MCF 10A (cell line): ENCODE data around the gene DGKE. TPM values are rescaled to one million over a fixed set of nuclear protein-coding genes. Genes with fewer than 3 reads are reported as not detected.

Source experiments
- BruUV-seq: library from RNA; stranded (reverse); fragments of 400-500 nt; replicated peaks from 2 replicates; lab custom pipeline; 2021; lab: Mats Ljungman, UMichigan
- CTCF ChIA-PET: fragments of 300-600 bp; sonication (Branson Sonifier 250); formaldehyde crosslinking; extraction: SDS; loops from one replicate; lab custom pipeline; 2021; ENCODE audit warnings: antibody characterized with exemption, inconsistent platforms; lab: Yijun Ruan, JAX
- POLR2A ChIA-PET: fragments of 300-600, 350-650 bp; sonication (Branson Sonifier 250); formaldehyde crosslinking; extraction: SDS; loops from one replicate; lab custom pipeline; 2020; ENCODE audit warnings: antibody characterized with exemption, inconsistent platforms; lab: Yijun Ruan, JAX
- DNase-seq: peaks from one replicate; pipeline ENCODE4 v3.0.0-alpha.2; 2018; ENCODE audit not compliant: unreplicated experiment
- H3K27ac Mint-ChIP-seq: one replicate; pipeline ENCODE4 v1.8.0; 2022; ENCODE audit warnings: mild to moderate bottlenecking, low read depth, mixed read lengths; ENCODE audit not compliant: unreplicated experiment
- H3K27me3 Mint-ChIP-seq: one replicate; pipeline ENCODE4 v1.8.0; 2022; ENCODE audit warnings: mixed read lengths; ENCODE audit not compliant: insufficient read depth, unreplicated experiment
- H3K36me3 Mint-ChIP-seq: one replicate; pipeline ENCODE4 v1.8.0; 2022; ENCODE audit warnings: mild to moderate bottlenecking, moderate library complexity, mixed read lengths; ENCODE audit not compliant: insufficient read depth, unreplicated experiment
- H3K4me1 Mint-ChIP-seq: one replicate; pipeline ENCODE4 v1.8.0; 2022; ENCODE audit warnings: mixed read lengths; ENCODE audit not compliant: insufficient read depth, unreplicated experiment
- H3K4me3 Mint-ChIP-seq: one replicate; pipeline ENCODE4 v1.8.0; 2022; ENCODE audit warnings: mild to moderate bottlenecking, moderate library complexity, mixed read lengths; ENCODE audit not compliant: unreplicated experiment
- H3K9me3 Mint-ChIP-seq: one replicate; pipeline ENCODE4 v1.8.0; 2022; ENCODE audit warnings: mixed read lengths; ENCODE audit not compliant: unreplicated experiment
- intact Hi-C: fragments of 100-400 bp; cut with micrococcal nuclease; formaldehyde crosslinking; loops from 2 replicates; pipeline ENCODE4 v1.14.1; 2022
- total RNA-seq: library from RNA; stranded (reverse); gene quantifications from 2 replicates; pipeline ENCODE4 v1.2.3, GENCODE V29; 2022
- TF ChIP-seq, protein P1 (sequence below): fragments of 200-600 bp; IDR thresholded peaks from one replicate; pipeline ENCODE4 v1.8.0; 2022; ENCODE audit warnings: antibody characterized with exemption, mild to moderate bottlenecking; ENCODE audit not compliant: unreplicated experiment

Gene DGKE
- total RNA-seq, 1 experiment from 2014 or later = 16.5 TPM

GRCh38 chr17:56879280-56879679, 45.3 kb downstream of the DGKE start:
- H3K27ac Mint-ChIP-seq = no peak overlapping the region
- H3K9me3 Mint-ChIP-seq = no peaks in the 10 kb centered on the region
- BruUV-seq = no TSS peak
- H3K36me3 Mint-ChIP-seq = no peaks in the 10 kb centered on the region
- no peaks in the 10 kb centered on the region for H3K27me3 Mint-ChIP-seq
- intact Hi-C loops = no loop called here
- TF ChIP-seq, protein P1, sequence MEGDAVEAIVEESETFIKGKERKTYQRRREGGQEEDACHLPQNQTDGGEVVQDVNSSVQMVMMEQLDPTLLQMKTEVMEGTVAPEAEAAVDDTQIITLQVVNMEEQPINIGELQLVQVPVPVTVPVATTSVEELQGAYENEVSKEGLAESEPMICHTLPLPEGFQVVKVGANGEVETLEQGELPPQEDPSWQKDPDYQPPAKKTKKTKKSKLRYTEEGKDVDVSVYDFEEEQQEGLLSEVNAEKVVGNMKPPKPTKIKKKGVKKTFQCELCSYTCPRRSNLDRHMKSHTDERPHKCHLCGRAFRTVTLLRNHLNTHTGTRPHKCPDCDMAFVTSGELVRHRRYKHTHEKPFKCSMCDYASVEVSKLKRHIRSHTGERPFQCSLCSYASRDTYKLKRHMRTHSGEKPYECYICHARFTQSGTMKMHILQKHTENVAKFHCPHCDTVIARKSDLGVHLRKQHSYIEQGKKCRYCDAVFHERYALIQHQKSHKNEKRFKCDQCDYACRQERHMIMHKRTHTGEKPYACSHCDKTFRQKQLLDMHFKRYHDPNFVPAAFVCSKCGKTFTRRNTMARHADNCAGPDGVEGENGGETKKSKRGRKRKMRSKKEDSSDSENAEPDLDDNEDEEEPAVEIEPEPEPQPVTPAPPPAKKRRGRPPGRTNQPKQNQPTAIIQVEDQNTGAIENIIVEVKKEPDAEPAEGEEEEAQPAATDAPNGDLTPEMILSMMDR = no peak
- no peak overlapping the region for H3K4me3 Mint-ChIP-seq
- no peak for DNase-seq
- CTCF ChIA-PET = no interaction called here
- POLR2A ChIA-PET = interaction anchor here (0.6 kb wide), 1 partner anchor 21 kb away, joined by 3 read pairs; no protein-coding TSS in a partner anchor
- no peaks in the 10 kb centered on the region for H3K4me1 Mint-ChIP-seq

DNA sequence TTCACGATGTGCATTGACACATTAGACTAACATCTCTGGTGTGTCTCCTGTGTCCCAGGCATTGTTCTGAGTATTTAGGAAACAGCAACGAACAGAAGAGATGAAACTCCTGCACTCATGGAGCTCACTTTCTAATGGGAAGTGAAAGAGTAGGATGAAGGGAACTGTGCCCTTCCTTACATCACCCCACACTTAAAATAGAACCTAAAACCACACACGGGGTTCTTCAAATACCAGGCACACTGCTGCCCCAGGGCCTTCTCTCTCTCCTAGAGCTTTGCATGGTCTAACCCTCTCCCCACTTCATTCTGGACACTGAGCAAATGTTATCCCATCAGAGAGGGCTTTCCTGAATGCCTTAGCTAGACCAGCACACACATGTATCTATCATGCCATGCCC, 46.2 kb downstream of the DGKE start:
- Mint-ChIP-seq H3K9me3 (no peaks in the 10 kb centered on the region), H3K27ac (no peak overlapping the region), H3K27me3 (no peaks in the 10 kb centered on the region), H3K4me1 (no peaks in the 10 kb centered on the region), H3K36me3 (no peaks in the 10 kb centered on the region), H3K4me3 (no peak overlapping the region)
- TF ChIP-seq, protein P1 = no peak
- ChIA-PET POLR2A (no interaction called here), CTCF (interaction anchor here (1.0 kb wide), 1 partner anchor 26 kb away, joined by 3 read pairs; no protein-coding TSS in a partner anchor)
- no TSS peak for BruUV-seq
- no peak for DNase-seq
- intact Hi-C loops = no loop called here

DNA sequence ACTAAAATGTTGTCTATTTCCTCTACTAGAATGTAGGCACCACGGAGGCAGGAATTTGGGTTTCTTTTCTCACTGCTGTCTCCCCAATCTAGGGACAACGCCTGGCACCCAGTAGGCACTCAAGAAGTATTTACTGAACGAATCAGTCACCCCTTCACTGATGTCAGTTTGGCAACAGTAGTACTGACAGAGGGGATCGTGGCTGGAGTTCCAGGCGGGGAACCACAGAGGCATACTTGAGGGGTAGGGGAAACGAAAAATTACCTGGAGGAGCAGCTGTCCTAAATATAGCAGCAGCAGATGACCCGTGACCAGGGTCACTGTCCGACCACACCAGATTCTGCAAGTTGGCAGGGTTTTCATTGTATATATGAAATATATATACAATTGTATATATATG, 46.6 kb downstream of the DGKE start:
- H3K36me3 Mint-ChIP-seq = no peaks in the 10 kb centered on the region
- H3K9me3 Mint-ChIP-seq = no peaks in the 10 kb centered on the region

GRCh38 chr17:56881685-56882295, 47.8 kb downstream of the DGKE start:
- no peak for DNase-seq
- TF ChIP-seq, protein P1 = no peak
- Mint-ChIP-seq H3K27me3 (no peaks in the 10 kb centered on the region), H3K27ac (no peak overlapping the region), H3K9me3 (no peaks in the 10 kb centered on the region), H3K36me3 (peaks cover 7% of the 10 kb centered on the region), H3K4me3 (no peak overlapping the region), H3K4me1 (no peaks in the 10 kb centered on the region)
- ChIA-PET POLR2A (interaction anchor here (1.6 kb wide), 1 partner anchor 10 kb away, joined by 6 read pairs; no protein-coding TSS in a partner anchor), CTCF (interaction anchor here (1.0 kb wide), 1 partner anchor 12 kb away, joined by 3 read pairs; no protein-coding TSS in a partner anchor)
- BruUV-seq = no TSS peak
- intact Hi-C loops = no loop called here

More for the DNA sequence above, 46.6 kb downstream of the DGKE start:
- no TSS peak for BruUV-seq
- Mint-ChIP-seq H3K27ac (no peak overlapping the region), H3K4me3 (no peak overlapping the region), H3K27me3 (no peaks in the 10 kb centered on the region), H3K4me1 (no peaks in the 10 kb centered on the region)
- intact Hi-C loops = no loop called here
- ChIA-PET POLR2A (no interaction called here), CTCF (interaction anchor here (1.0 kb wide), 1 partner anchor 26 kb away, joined by 3 read pairs; no protein-coding TSS in a partner anchor)
- TF ChIP-seq, protein P1 = no peak
- no peak for DNase-seq
